ENCODE measurements around the gene ITIH1.

The ITIH1 gene

GRCh38 chr3:52817221-52817620, 39.8 kb downstream of the ITIH1 start:
- DNase-seq: no peak

GRCh38 chr3:52817860-52818259, 40.5 kb downstream of the ITIH1 start:
- no peak for DNase-seq

DNA sequence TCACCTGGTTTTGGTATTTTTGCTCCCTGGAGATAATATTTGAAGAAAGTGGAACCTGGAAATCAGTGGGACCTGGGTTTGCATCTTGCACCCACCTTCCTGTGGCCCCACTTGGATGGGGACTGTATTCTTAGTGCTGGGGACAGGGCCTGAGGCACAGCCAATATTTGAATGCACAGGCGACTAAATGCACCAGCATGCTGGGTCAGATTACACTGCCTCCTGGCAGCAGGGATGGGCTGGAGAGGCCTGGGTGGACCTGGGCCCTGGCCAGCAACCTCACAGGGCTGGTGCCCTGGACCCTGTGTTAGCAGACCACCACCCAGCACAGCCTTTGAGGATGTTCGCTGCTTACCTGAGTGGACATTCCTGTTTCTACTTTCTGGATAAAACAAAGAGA, 42.5 kb downstream of the ITIH1 start:
- DNase-seq: no peak

DNA sequence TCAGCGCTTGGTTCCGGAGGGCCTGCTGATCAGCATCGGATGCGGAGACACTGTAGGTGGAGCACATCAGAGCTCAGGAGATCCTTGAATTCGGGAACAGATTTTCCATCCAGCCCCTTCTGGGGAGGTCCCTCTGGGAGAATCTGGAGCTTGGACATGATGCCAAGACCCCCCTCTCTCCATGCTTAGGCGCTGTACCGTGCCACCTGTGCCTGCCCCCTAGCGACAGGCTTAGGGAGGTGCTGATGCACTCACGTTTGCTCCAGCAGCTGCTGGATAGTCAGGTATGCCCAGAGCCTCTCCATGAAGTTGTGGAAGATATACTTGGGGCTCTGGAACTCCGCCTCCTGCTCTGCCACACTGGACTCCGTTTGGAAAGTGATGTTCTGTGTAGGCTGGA, 43.3 kb downstream of the ITIH1 start:
- peak; percentile 34 for DNase-seq

- DNase-seq: no peak
These were observed 45.0 kb downstream of the ITIH1 start for GRCh38 chr3:52822363-52822762.

GRCh38 chr3:52824037-52824436, 46.6 kb downstream of the ITIH1 start:
- no peak for DNase-seq

GRCh38 chr3:52827441-52827840, 50.0 kb downstream of the ITIH1 start:
- no peak for DNase-seq

DNA sequence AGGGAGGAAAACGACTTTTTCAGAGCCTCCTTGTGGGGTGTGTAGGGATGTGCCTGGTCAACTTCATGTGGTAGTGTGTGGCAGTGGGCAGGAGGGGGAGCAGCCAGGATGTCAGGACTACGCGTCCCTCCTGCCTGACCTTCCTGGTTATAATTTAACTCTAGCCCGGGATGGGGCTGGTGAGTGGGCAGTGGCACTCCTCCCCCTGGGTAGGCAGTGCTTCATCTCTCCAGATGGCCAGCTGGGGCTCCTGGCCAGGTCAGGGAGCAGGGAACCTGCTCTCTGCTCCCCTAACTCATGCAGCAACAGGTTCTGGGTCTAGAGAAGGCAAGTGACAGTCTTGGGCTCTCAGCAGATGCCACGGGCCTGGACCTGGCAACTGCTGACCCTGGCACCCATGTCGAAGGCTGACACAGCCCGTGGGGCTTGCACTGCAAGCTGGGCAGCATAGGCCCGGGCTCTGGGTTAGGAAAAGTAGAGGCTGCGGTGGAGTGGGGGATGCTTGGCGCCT, 50.5 kb downstream of the ITIH1 start:
- no peak for DNase-seq

- no peak for DNase-seq
These were observed 52.1 kb downstream of the ITIH1 start for GRCh38 chr3:52829482-52829881.

DNA sequence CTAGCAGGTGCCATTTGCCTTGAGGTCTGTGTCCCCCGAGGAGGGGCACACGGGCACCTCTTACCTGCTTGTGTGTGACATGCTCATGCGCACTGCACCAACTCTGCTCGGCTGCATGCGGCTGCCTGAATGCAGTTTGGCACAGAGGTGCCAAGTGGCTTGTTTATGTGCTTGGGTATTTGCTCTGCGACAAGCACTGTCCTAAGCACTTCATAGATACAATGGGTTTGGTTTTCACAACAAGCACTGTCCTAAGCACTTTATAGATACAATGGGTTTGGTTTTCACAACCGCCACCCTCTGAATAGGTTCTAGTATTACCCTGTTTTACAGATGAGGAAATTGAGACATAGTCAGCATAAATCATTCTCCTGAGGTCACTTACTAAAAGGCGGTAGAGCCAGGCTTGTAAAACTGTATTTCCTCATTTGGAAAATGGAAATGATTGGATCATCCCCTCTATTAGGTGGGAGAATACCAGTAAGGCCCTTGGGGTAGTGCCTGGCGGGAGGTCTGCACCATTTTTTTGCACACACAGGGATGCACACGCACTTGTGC, 52.6 kb downstream of the ITIH1 start:
- DNase-seq: no peak

GRCh38 chr3:52830535-52831258, 53.3 kb downstream of the ITIH1 start, which contains the start of gene ITIH4:
Gene ITIH4 (minus strand): TSS chr3:52830672. CDS start chr3:52830642, 30 bp downstream.
- DNase-seq: peak; percentile 41

DNA sequence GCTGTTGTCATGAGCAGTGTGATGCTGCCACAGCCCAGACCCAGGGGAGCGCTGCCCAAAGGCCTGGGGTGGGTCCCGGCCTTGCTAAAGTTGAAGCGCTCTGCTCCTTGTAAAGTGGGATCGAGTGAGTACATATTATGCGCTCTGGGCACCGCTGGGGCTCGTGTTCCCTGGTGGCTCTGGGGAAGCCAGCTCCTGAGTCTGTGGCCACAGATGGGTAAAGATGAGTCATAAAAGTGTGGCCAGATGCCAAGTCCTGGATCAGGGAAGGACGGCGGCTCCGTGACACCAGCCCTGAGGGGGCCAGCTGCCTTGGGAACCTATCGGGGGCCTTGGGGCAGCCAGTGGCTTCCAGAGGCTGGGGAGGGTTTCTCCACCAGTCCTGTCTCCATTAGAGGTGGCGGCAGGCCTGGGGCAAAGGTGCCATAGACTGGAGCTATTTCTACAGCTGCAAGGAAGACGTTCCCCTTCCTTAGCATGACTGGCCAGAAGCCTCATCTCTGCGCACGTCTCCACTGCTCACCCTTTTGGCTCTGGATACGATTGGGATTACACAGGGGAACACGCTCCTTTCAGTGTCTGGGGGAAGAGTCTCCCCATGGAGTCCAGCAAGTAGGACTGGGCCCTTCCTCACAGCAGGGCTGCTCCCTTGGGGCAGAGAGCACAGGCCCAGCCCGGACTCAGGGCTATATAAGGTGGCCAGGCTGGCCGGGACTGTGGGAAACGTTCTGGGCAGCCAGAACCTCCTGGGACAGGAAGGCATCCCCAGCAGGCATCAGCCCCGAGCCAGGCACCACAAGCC, 54.3 kb downstream of the ITIH1 start:
- DNase-seq: peak; percentile 38

GRCh38 chr3:52833202-52833601, 55.8 kb downstream of the ITIH1 start:
- DNase-seq: no peak

GRCh38 chr3:52834871-52835501, 57.6 kb downstream of the ITIH1 start, which contains the start of gene MUSTN1:
Gene MUSTN1 (minus strand): TSS chr3:52835019. CDS start chr3:52834948, 71 bp downstream.
- DNase-seq: no peak

DNA sequence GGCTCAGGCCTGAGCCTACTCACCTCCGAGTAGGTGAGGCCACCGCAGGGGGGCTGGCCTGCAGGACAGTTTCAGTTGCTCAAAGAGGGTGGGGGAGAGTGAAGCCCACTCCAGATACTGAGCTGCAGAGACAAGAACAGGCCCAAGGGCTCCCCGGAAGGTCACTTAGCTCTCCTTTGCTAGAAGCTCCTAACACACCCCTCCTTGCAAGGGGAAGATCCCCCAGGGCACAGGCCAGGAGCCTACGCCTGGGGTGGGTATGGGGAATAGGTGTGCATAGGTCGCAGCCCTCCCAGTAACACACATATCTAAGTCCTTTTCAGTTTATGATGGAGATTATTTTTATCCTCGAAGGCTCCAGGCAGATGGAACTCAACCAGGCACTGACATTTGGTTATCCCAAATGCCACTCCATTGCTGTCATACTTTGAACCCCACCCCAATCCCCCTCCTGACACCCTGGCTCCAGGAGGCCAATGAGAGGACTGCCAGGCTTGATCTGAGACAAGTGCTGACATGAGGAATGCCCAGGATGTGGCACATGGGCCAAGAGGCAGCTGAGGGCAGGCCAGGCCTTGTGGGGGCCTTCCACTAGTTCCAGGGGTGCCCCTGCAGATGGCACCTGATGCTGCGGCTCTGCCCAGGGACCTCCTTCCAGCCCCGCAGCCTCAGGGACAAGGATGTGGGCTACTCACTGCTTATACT, 58.5 kb downstream of the ITIH1 start:
- no peak for DNase-seq

- DNase-seq: no peak
These were observed 59.1 kb downstream of the ITIH1 start for GRCh38 chr3:52836471-52836845.

GRCh38 chr3:52836986-52837385, 59.6 kb downstream of the ITIH1 start:
- DNase-seq: no peak

DNA sequence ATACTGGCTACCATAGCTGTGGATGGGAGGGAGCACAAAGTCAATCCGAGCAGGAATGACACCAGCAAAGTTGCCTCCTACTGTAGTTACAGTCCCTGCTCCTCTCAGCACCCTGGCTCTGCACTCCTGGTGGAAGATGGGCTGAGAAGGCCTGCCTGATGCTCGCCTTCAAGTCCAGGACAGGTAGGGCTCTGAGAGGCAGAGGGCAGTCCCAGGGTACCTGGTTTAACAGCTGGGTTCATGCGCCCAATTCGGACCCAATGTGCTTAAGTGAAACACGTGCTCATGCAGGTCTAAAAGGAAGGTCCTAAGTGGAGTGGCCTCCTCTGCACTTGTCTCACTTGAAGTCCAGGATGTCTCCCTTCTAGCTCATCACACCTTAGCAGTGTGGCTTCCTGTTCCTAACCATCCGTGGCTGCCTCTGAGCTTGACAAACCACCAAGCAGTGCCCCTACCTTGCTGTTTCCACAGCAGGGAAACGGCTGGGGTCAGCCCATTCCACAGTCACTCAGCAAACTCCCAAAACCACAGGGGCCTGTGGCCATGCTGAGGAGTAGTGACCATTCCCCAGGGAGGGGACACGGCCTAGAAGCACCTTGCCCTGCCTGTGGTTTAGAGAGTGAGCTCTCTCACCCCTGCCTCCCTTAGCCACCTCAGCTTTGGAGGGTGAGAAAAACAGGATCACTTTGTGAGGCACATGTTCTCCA, 61.3 kb downstream of the ITIH1 start:
- DNase-seq: no peak

DNA sequence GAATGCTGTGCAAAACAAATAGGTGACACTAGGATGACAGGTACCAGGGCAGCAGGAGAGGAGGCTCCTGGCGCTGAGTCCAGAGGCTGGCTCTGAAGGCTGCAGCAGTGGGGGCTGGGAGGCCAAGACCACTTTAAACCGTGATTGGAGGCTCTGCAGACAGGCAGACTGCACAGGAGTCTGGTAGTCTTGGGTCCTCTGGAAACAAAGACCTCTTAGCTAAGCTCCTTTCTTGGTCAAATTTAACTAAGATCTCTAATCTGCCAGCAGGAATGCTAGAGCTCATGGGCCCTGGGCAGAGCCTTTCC, 61.8 kb downstream of the ITIH1 start:
- no peak for DNase-seq

DNA sequence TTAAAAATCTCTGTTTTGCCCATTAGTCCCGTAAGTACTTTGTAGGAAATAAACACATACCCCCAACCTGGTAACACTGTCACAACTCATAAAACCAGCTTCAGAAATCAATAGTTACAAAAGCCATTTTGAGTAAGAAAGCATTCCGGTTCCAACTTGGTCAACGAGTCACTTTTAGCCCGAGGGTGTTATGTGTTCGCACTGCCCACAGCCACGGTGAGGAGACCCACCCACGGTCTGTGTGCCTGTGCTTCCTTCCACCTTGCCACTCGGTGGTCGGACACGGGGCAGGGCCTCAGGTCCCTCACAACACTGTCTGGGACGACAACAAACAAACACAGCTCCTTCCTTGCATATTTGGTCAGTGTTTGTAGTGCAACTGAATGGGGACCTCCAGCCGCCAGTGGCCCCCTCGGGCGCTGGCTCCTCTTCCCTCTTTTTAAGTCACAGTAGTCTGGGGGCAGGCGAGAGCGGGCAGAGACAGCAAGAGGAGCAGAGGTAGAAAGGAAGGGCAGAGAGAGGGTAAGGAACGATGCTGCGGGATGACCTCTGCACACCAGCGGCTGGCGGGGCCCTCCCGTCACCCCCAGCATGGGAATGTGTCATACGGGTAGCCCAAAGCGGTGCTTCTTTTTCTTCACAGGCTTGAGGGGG, 62.6 kb downstream of the ITIH1 start:
- no peak for DNase-seq

GRCh38 chr3:52841211-52841980, 64.0 kb downstream of the ITIH1 start:
- no peak for DNase-seq

Measured in hematopoietic multipotent progenitor cell treated with erythropoietin and hydrocortisone succinate and interleukin-3 and kit ligand, for 8 days (in vitro differentiated cells).